HepG2 (cell line): ENCODE results near the gene AGRN. TPM values are rescaled to one million over a fixed set of nuclear protein-coding genes. Genes with fewer than 3 reads are reported as not detected.

Source experiments
- AHR ChIP-seq: IDR thresholded peaks from 2 replicates; pipeline ENCODE4 v1.6.1; 2018; ENCODE audit warnings: missing genetic modification reagents, missing compliant biosample characterization
- ARNT ChIP-seq: fragments of 450-650 bp; IDR thresholded peaks from 2 replicates; pipeline ENCODE4 v1.6.1; 2017
- CEBPG ChIP-seq: IDR thresholded peaks from 2 replicates; pipeline ENCODE4 v1.6.1; 2016
- GATA4 ChIP-seq: sonication (generic); IDR thresholded peaks from 2 replicates; pipeline ENCODE4 v1.6.1; 2016; ENCODE audit warnings: antibody characterized with exemption, low read depth, borderline replicate concordance
- GMEB2 ChIP-seq: IDR thresholded peaks from 2 replicates; pipeline ENCODE4 v1.6.1; 2016; ENCODE audit warnings: missing biosample characterization, missing genetic modification reagents, low read depth
- KAT2B ChIP-seq: fragments of 150-350 bp; IDR thresholded peaks from 2 replicates; pipeline ENCODE4 v1.6.1; 2014; ENCODE audit warnings: low read depth, low read length, borderline replicate concordance
- KLF16 ChIP-seq, 2 experiments: sonication (generic) in 1 of 2; formaldehyde crosslinking in 1 of 2; IDR thresholded peaks; 2 replicates each; pipeline versions ENCODE4 v1.6.1 to v1.8.0; 2016 to 2023; ENCODE audit warnings: missing genetic modification reagents in 2 of 2, missing compliant biosample characterization in 1 of 2
- KMT2A ChIP-seq: sonication (generic); formaldehyde crosslinking; IDR thresholded peaks from 2 replicates; pipeline ENCODE4 v1.4.0; 2020; ENCODE audit warnings: missing genetic modification reagents
- PRMT3 ChIP-seq: sonication (generic); formaldehyde crosslinking; IDR thresholded peaks from 2 replicates; pipeline ENCODE4 v1.8.1; 2022; ENCODE audit warnings: low read depth, mild to moderate bottlenecking, moderate library complexity, missing genetic modification reagents, borderline replicate concordance
- RAD51 ChIP-seq: fragments of 450-650 bp; IDR thresholded peaks from 2 replicates; pipeline ENCODE4 v1.6.1; 2016; ENCODE audit warnings: borderline replicate concordance
- SNRNP70 ChIP-seq: fragments of 200-400 bp; formaldehyde crosslinking; IDR thresholded peaks from 2 replicates; pipeline ENCODE4 v1.6.1; 2017; ENCODE audit warnings: mild to moderate bottlenecking, low read depth, low read length, moderate library complexity
- TBX2 ChIP-seq: sonication (generic); formaldehyde crosslinking; IDR thresholded peaks from 2 replicates; pipeline ENCODE4 v1.5.0; 2020; ENCODE audit warnings: missing genetic modification reagents, mild to moderate bottlenecking, borderline replicate concordance
- ZFX ChIP-seq: sonication (generic); formaldehyde crosslinking; IDR thresholded peaks from 2 replicates; pipeline ENCODE4 v1.4.0; 2020; ENCODE audit warnings: mild to moderate bottlenecking, low read depth, missing genetic modification reagents, moderate library complexity
- ZMYM4 ChIP-seq: sonication (generic); formaldehyde crosslinking; IDR thresholded peaks from 2 replicates; pipeline ENCODE4 v1.8.1; 2023; ENCODE audit warnings: mild to moderate bottlenecking, missing genetic modification reagents
- ZNF180 ChIP-seq: sonication (generic); formaldehyde crosslinking; IDR thresholded peaks from 2 replicates; pipeline ENCODE4 v1.4.0; 2020; ENCODE audit warnings: low read depth, missing genetic modification reagents, borderline replicate concordance
- ZNF547 ChIP-seq: sonication (generic); formaldehyde crosslinking; IDR thresholded peaks from 2 replicates; pipeline ENCODE4 v1.5.1; 2020; ENCODE audit warnings: mild to moderate bottlenecking, missing genetic modification reagents
- ZNF549 ChIP-seq: sonication (generic); formaldehyde crosslinking; IDR thresholded peaks from 2 replicates; pipeline ENCODE4 v1.5.0; 2020; ENCODE audit warnings: missing genetic modification reagents
- ZNF672 ChIP-seq: sonication (generic); formaldehyde crosslinking; IDR thresholded peaks from 2 replicates; pipeline ENCODE4 v1.8.1; 2022; ENCODE audit warnings: missing genetic modification reagents
- ZNF746 ChIP-seq: sonication (generic); formaldehyde crosslinking; IDR thresholded peaks from 2 replicates; pipeline ENCODE4 v1.8.0; 2022; ENCODE audit warnings: mild to moderate bottlenecking, missing genetic modification reagents
- ZNF781 ChIP-seq: sonication (generic); formaldehyde crosslinking; IDR thresholded peaks from 2 replicates; pipeline ENCODE4 v1.5.1; 2020; ENCODE audit warnings: borderline replicate concordance, mild to moderate bottlenecking, missing genetic modification reagents; ENCODE audit errors: not compliant biosample characterization
- ZNF816 ChIP-seq: sonication (generic); formaldehyde crosslinking; IDR thresholded peaks from 2 replicates; pipeline ENCODE4 v1.8.0; 2022; ENCODE audit warnings: missing genetic modification reagents, mild to moderate bottlenecking, borderline replicate concordance
- polyA plus RNA-seq, 8 experiments: library from polyadenylated mRNA; depleted of rRNA in 3 of 8; stranded (reverse) in 7 of 8; unstranded in 1 of 8; fragments of >200 nt; fragmentation: Illumina TruSeq in 4 of 8; extraction: Trizol in 4 of 8; gene quantifications; 2 replicates each; pipeline versions ENCODE4 v1.2.1 to v1.2.3, GENCODE V29; 2011 to 2016; ENCODE audit warnings: low read depth in 4 of 8, missing spikeins in 1 of 8, mixed read lengths in 1 of 8; ENCODE audit not compliant: insufficient read depth in 1 of 8
- total RNA-seq, 5 experiments: library from RNA; depleted of rRNA; stranded (reverse); fragments of >200 nt; fragmentation: Illumina TruSeq; extraction: Trizol; gene quantifications; 2 replicates each; pipeline ENCODE4 v1.2.3, GENCODE V29; 2016; ENCODE audit warnings: low read depth in 1 of 5
- TF ChIP-seq, protein P1 (sequence below): sonication (generic); formaldehyde crosslinking; conservative IDR thresholded peaks from 2 replicates; pipeline ENCODE4 v1.5.0; 2020; ENCODE audit warnings: missing genetic modification reagents
- TF ChIP-seq, protein P2 (sequence below): IDR thresholded peaks from 2 replicates; pipeline ENCODE4 v1.6.1; 2016; ENCODE audit warnings: missing genetic modification reagents, missing compliant biosample characterization
- TF ChIP-seq, protein P3 (sequence below): sonication (generic); formaldehyde crosslinking; IDR thresholded peaks from 2 replicates; pipeline ENCODE4 v1.4.0; 2020; ENCODE audit warnings: low read depth, mild to moderate bottlenecking, missing genetic modification reagents
- TF ChIP-seq, protein P4 (sequence below): sonication (generic); formaldehyde crosslinking; IDR thresholded peaks from 2 replicates; pipeline ENCODE4 v1.9.0; 2022; ENCODE audit warnings: missing genetic modification reagents, mild to moderate bottlenecking, borderline replicate concordance

AGRN gene
- total and polyA plus RNA-seq, 2 of the 13 experiments (the other 11 are each of a cell fraction or from before 2014, with no cell fraction given) = 29.8 to 65.2 TPM

DNA sequence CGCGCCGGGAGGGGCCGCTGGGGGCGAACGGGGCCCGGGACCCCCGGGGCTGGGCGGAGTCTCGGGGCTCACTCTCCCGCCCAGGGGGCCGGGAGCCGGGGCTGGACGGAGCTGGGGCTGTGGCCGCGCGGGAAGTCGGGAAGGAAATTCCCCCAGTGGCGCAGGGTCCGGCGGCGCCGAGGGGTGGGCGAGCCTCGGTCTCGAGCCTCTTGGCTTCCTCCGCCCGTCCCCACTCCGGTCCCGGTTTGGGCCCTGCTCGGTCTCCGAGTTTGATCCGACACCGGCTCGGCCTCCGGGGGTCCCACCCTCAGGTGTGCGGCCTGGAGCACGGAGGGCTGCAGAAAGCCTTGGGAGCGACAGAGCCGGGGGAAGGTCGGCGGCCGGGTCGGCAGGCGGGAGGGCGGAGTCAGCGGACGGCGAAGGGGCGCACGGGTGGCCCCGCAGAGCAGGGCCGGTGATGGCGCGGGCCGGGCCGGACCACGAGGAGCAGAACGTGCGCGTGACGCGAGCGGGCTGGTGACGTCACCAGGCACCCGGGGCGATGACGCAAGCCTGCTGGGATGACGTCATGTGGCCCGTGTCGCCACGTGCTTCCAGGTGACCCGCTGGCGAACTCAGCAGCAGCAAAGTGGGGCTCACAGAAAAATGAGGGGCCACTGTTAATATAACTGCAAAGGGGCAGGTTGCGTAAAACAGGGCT is 19.4 kb upstream of the AGRN start (continued):
- TF ChIP-seq ZNF672 (CRISPR knock-in tag) (no peak), ZNF547 (CRISPR knock-in tag) (peak; percentile 95), ZFX (CRISPR knock-in tag) (peak; percentile 94), GATA4 (no peak), TBX2 (CRISPR knock-in tag) (peak; percentile 79), KAT2B (no peak), ZNF816 (0 out of 2 replicates have a peak, but pooled peaks have one; percentile 24), ARNT (no peak), ZNF781 (CRISPR knock-in tag) (no peak), ZNF746 (CRISPR knock-in tag) (peak; percentile 56; the same call in 1 of the 2 replicates), GMEB2 (0 out of 2 replicates have a peak, but pooled peaks have one; percentile 31), ZNF549 (CRISPR knock-in tag) (0 out of 2 replicates have a peak, but pooled peaks have one; percentile 25), RAD51 (no peak), ZNF180 (CRISPR knock-in tag) (peak; percentile 88; the same call in 1 of the 2 replicates), CEBPG (CRISPR knock-in tag) (peak; percentile 91), KLF16 (CRISPR knock-in tag; IDR thresholded peaks at IDR 0.05) (peak; percentile 26 to 84; a peak in 2 of 4 replicates), PRMT3 (no peak; the same call in 1 of the 2 replicates), KMT2A (peak; percentile 61; the same call in 1 of the 2 replicates), ZMYM4 (CRISPR knock-in tag) (no peak; the same call in 1 of the 2 replicates), AHR (CRISPR knock-in tag) (no peak; the same call in 1 of the 2 replicates), SNRNP70 (no peak)
- TF ChIP-seq, protein P1, sequence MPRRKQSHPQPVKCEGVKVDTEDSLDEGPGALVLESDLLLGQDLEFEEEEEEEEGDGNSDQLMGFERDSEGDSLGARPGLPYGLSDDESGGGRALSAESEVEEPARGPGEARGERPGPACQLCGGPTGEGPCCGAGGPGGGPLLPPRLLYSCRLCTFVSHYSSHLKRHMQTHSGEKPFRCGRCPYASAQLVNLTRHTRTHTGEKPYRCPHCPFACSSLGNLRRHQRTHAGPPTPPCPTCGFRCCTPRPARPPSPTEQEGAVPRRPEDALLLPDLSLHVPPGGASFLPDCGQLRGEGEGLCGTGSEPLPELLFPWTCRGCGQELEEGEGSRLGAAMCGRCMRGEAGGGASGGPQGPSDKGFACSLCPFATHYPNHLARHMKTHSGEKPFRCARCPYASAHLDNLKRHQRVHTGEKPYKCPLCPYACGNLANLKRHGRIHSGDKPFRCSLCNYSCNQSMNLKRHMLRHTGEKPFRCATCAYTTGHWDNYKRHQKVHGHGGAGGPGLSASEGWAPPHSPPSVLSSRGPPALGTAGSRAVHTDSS (CRISPR knock-in tag) = no peak; the same call in 1 of the 2 replicates
- TF ChIP-seq, protein P2, sequence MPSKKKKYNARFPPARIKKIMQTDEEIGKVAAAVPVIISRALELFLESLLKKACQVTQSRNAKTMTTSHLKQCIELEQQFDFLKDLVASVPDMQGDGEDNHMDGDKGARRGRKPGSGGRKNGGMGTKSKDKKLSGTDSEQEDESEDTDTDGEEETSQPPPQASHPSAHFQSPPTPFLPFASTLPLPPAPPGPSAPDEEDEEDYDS (CRISPR knock-in tag) = peak; percentile 37; the same call in 1 of the 2 replicates
- TF ChIP-seq, protein P3, sequence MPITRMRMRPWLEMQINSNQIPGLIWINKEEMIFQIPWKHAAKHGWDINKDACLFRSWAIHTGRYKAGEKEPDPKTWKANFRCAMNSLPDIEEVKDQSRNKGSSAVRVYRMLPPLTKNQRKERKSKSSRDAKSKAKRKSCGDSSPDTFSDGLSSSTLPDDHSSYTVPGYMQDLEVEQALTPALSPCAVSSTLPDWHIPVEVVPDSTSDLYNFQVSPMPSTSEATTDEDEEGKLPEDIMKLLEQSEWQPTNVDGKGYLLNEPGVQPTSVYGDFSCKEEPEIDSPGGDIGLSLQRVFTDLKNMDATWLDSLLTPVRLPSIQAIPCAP (CRISPR knock-in tag) = no peak
- TF ChIP-seq, protein P4, sequence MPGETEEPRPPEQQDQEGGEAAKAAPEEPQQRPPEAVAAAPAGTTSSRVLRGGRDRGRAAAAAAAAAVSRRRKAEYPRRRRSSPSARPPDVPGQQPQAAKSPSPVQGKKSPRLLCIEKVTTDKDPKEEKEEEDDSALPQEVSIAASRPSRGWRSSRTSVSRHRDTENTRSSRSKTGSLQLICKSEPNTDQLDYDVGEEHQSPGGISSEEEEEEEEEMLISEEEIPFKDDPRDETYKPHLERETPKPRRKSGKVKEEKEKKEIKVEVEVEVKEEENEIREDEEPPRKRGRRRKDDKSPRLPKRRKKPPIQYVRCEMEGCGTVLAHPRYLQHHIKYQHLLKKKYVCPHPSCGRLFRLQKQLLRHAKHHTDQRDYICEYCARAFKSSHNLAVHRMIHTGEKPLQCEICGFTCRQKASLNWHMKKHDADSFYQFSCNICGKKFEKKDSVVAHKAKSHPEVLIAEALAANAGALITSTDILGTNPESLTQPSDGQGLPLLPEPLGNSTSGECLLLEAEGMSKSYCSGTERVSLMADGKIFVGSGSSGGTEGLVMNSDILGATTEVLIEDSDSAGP (CRISPR knock-in tag) = peak; percentile 92
